GM20000 (cell line): ENCODE data around the gene NKAIN1.
A peak's percentile ranks its signal among the peaks of the same experiment; 100 is the strongest.

Source experiments
- DNase-seq: peaks from one replicate; pipeline ENCODE4 v3.0.0; 2012; ENCODE audit warnings: low spot score
- CTCF ChIP-seq: IDR thresholded peaks from 2 replicates; pipeline ENCODE4 v1.5.1; 2012; ENCODE audit warnings: mild to moderate bottlenecking, control low read depth; ENCODE audit errors: extremely low read depth, missing control alignments

Gene NKAIN1

DNA sequence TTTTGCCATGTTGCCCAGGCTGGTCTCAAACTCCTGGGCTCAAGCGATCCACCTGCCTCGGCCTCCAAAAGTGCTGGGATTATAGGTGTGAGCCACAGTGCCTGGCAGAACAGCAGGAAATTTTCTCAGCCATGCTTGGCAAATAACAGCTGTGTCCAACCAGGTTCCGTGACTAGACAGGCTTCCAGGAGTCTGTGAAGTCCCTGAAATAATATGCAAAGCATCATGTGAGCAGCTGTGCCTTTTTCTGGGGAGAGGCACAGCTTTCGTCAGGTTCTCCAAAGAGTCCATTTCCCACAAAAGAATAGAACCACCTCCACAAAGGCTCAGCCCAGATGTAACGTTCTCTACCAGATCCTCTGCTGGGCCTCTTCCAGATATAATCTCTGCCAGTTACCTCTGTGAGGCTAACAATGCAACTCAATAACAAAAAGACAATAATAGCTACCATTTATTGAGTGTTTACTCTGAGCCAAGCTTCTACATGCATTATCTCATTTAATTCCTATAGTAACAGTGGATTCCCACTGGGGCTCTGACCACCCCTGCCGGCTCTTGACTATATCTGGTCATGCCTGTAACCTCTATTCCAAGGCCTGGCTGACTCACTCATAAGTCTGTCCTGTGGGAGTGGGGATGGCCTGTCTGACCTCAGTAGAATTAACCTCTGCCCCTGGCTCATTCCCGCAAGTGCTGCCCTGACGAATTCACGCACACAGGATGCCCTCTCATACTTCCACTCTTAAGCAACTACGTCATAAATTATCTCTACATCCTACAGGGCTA, 4.0 kb upstream of the NKAIN1 start:
- no peak for DNase-seq
- no peak for TF ChIP-seq CTCF

DNA sequence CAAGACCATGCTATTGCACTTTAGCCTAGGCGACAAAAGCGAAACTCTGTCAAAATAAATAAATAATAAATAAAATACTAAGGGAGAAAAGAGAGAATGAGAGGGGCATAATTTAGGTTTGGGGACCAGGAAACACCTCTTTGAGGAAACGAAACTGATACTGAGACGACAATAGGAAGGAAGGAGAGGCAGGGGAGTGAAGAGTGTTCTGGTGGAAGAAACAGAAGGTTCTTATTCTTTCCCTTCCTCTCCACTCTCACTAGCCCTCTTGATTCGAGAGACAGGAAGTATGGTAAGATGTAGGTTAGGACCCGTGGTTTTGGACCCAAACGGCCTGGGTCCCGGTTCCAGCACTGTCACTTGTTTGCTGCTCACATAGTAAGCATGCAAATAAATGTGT, 1.6 kb upstream of the NKAIN1 start:
- TF ChIP-seq CTCF, result no peak
- DNase-seq, result no peak

DNA sequence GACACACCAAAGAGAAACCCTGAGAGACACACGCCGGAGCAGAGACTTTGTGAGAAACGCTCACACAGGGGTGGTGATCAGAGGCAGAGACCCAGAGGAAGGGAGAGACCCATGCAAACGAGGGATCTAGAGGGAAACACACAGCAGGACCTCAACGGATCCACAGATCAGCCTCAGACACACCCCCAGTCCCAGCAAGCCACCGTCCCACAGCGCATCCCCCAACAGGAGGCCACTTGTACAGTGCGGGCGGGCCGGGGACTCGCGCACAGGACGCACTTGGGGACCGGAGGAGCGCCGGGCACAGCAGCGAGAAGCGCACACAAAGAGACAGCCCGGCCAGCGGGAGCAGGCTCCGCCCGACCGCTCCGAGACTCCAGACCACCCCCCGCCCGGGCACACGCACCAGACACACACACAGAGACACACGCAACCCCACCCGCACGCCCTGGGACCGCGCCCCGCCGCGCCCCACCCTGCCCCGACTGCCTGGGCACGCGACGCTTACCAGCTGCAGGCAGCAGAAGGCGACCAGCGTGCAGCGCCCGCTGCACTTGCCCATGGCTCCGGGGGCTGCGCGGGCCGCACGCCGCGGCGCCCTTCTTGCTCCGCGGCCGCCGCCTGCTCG, 587 bp downstream of the NKAIN1 start:
- no peak for TF ChIP-seq CTCF
- DNase-seq, result peak; percentile 39

DNA sequence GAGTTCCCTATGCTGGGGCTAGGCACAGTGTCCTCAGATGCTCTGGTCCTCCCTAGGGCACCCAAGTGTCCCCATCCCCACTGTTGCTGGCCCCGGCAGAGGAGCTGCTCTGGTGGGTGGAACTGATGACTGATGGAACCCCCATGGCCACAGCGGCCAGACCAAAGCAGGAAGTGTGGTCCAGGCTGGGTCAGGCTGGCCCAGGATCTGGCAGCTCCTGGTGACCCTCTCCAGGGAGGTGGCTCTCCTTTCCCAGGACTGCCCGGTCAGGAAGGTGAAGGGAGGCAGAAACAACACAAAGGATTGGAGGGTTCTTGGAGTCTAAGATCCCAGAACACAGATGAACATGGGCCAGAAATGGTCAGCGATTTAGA, 1.1 kb downstream of the NKAIN1 start:
- no peak for DNase-seq
- no peak for TF ChIP-seq CTCF

GRCh38 chr1:31234870-31235269, 4.8 kb downstream of the NKAIN1 start:
- DNase-seq, result no peak
- no peak for TF ChIP-seq CTCF

DNA sequence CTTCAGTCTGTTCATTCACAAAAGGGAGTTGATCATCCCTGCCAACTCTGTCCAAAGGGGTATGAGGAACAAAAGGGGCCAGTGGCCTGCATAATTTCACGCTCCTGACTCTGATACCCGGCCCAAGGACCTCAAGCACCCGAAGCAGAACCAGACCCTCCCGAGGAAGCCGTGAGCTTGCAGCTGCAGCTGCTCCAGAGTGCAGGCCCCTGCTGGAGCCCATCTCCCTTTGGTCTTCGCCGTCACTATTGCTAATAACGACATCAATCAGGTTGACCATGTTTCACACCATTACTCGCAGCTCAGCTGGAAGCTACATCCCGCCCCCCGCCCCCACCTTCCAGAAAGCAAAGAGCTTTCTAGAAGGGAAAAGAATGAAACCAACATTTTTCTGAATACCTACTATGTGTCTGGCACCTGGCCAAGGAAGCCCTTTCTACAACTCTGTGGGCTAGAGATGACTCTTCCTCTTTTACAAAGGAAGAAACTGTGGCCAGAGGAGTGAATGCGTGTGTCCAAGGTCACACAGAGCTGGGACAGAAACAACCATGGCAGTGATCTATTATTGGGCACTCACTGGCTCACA, 5.5 kb downstream of the NKAIN1 start:
- no peak for TF ChIP-seq CTCF

GRCh38 chr1:31232689-31233088, 7.0 kb downstream of the NKAIN1 start:
- no peak for TF ChIP-seq CTCF
- no peak for DNase-seq

More for the DNA sequence above, 5.5 kb downstream of the NKAIN1 start:
- DNase-seq, result no peak
